Left renal pelvis (tissue), 4 donors: Measurements from ENCODE around the gene LIPG. TPM values are rescaled to one million over a fixed set of nuclear protein-coding genes. Genes with fewer than 3 reads are reported as not detected.
A peak's percentile ranks its signal among the peaks of the same experiment; 100 is the strongest.
"Not testable (repeated sequence)": the region's sequence is repeated elsewhere in the genome, so short reads cannot be mapped to it uniquely, and the experiment has no call there.

ENCODE experiments used
- DNase-seq, 4 donors: peaks; one replicate each; pipeline ENCODE4 v3.0.0-alpha.2; 2013; ENCODE audit warnings: low read depth in 4 of 4, low spot score in 3 of 4
- polyA plus RNA-seq, 4 donors: library from polyadenylated mRNA; unstranded; fragments of 120-200 nt; gene quantifications; one replicate each; pipeline ENCODE4 v1.2.1, GENCODE V29; 2013; ENCODE audit not compliant: insufficient read length in 4 of 4

Gene LIPG
- polyA plus RNA-seq, 4 donors = 4.9 to 58.8 (median 58.5) TPM

DNA sequence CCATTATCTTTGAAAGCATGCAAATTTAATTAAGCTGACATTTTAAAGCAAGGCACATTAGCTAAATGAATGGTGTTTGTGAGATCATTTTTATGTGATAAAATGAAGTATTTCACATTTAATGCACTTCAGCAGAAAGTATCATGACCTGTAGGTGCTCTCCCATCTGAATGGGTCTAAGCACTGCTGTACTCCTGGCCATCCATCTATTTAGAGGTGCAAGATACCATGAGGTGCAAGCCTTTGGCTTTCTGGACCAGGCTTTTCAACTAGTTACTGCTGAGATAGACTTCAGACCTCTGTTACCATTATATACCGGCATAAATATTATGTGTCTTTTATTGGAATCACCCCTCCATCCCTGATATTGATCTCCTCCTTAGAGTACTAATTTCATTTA is 15.6 kb upstream of the LIPG start:
- no peak for DNase-seq

DNA sequence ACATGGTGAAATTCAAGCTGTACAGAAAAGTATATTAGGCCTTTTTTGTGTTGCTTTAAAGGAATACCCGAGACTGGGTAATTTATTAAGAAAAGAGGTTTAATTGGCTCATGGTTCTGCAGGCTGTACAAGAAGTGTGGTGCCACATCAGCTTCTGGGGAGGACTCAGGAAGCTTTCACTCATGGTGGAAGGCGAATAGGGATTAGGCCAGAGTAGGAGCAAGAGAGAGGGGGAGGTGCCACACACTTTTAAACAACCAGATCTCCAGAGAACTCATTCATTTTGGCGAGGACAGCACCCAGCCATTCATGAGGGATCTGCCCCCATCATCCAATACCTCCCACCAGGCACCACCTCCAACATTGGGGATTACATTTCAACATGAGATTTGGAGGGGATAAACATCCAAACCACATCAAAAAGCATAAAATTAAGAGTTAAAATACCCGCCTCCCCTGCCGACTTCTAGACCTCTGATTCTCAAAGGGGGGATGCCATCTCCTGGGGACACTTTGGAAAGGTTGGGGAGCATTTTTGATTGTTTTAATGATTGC is 15.1 kb upstream of the LIPG start:
- DNase-seq = no peak

DNA sequence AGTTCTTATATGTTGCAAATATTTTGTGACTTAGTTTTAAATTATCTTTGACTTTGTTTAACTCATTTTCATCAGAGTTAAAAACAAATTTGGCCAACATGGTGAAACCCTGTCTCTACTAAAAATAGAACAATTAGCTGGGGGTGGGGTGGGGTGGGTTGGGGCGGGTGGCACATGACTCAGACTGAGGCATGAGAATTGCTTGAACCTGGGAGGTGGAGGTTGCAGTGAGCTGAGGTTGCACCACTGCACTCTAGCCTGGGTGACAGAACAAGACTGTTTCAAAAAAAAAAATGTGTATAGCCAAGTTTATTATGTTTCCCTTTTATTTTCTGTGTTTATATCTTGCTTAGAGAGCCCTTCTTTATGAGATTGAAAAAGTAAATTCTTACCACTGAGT is 14.2 kb upstream of the LIPG start:
- no peak for DNase-seq

DNA sequence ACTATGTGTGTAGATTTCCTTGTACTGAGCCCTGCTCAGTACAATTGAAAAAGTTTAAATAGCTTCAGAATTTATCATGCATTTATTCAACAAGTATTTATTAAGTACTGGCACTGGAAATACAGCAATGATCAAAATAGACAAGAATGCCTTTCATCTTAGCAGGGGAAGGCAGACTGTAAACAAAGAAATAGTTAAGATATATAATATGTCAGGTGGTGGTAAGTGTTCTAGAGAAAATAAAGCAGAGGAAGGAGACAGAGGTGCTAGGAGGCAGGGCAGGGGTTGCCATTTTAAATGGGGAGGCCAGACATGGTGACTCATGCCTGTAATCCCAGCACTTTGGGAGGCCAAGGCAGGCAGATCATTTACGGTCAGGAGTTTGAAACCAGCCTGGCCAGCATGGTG is 13.6 kb upstream of the LIPG start:
- DNase-seq = no peak

DNA sequence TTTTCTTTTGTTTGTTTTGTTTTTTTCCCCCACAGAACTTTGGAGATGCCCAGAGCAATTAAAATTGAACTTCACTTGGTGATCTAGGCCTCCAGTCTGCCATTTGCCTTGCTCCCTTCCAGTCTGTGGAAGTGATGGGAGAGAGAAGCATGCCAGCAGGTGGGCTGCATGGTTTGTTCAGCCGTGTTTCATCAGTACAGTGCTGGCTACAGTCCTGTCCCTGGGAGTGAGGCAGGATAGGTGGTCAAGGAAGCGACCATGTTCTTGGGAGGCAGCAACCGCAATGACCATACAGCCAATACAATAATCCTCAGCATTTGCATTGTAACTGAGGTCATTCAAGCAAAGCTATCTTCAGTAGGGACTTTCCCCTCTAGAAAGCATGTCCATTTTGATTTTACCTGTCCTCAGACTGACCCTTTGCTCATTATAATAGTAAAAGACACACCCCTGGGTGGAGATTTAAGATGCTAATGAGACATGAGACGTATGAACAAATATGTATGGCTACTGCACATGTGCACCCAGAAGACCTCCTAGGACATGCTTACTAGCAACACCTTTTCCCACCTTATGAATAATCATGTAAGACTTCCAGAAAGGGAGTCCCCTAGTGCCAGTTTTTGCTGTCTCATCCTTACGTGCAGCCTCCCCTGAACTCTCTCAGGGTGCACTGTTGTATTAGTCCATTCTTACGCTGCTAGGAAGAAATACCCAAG is 11.1 kb upstream of the LIPG start:
- no peak for DNase-seq

DNA sequence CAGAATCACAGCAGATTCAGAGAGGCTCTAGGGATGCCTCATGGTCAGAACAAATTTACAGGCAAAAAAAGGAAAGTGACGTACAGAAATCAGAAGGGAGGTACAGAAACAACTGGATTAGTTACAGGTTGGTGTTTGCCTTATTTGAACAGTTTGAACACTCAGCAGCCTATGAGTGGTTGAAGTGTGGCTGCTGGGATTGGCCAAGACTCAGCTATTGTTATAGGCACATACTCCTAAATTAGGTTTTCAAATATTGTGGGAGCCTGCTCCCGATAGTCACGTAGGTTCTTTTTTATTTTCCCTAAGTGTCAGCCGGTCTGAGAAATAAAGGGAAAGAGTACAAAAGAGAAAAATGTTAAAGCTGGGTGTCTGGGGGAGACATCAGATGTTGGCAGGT is 8.9 kb upstream of the LIPG start:
- DNase-seq = no peak

DNA sequence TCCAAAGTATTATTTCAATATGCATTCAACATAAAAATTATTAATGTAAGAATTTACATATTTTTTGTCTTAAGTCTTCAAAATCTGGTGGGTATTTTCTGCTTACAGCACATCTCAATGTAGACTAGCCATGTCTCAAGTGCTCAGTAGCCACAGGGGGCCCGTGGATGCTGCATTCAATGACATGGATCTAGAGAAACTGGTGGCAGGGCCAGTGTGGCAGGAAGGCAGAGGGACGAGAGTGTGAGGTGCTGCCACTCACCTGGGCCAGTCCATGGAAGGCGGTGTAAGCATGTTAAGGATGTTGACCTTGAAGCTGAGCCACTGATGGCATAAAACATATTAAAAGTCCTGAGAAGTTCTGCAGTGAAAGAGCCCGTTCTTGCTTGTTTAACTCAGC is 6.2 kb upstream of the LIPG start:
- no peak for DNase-seq

DNA sequence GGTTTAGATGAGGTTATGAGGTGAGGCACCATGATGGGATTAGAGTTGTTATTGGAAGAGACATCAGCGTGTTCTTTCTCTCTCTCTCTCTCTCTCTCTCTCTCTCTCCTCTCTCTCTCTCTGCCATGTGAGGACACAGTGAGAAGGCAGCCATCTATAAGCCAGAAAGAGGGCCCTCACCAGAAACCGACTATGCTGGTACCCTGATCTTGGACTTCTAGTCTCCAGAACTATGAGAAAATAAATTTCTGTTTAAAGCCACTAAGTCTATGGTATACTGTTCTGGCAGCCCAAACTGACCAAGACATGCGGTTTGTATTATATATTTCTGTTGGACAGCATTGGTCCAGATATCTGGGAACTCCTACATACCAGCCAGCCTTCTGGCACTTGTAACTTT is 3.5 kb upstream of the LIPG start:
- DNase-seq = no peak

DNA sequence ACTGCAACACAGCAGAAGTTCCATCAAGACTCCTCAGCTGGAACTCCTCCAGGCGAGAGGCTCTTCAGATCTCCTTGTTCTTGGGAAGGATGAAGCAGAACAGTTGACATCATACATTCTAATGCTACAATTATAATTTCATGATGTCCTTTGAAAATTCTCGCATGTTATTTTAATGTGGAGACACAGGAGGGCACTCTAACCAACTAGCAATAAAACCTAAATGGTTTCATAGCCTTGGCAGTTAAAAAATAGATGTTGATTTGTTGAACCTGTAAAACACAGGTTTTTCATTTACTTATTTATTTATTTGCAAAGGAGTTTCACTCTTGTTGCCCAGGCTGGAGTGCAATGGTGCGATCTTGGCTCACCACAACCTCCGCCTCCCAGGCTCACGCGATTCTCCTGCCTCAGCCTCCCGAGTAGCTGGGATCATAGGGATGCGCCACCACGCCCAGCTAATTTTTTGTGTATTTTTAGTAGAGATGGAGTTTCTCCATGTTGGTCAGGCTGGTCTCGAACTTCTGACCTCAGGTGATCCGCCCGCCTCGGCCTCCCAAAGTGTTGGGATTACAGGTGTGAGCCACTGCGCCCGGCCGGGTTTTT is 2.4 kb upstream of the LIPG start:
- not testable (repeated sequence) for DNase-seq

DNA sequence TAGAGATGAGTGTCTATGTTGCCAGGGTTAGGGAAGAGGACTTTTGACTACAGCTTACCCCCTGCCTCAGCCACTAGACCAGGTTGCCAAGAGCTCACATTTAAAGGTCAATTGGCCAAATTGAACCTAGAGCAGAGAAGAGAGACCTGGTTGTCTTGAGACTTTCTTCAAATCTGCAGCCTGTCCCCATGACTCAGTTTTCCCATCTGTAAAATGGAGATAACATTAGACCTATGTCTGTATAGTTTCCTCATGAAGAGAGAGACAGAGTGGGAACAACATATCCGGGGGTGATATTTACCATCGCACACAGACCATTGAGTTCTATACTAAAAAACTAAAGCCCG is 1.6 kb upstream of the LIPG start:
- no peak for DNase-seq

DNA sequence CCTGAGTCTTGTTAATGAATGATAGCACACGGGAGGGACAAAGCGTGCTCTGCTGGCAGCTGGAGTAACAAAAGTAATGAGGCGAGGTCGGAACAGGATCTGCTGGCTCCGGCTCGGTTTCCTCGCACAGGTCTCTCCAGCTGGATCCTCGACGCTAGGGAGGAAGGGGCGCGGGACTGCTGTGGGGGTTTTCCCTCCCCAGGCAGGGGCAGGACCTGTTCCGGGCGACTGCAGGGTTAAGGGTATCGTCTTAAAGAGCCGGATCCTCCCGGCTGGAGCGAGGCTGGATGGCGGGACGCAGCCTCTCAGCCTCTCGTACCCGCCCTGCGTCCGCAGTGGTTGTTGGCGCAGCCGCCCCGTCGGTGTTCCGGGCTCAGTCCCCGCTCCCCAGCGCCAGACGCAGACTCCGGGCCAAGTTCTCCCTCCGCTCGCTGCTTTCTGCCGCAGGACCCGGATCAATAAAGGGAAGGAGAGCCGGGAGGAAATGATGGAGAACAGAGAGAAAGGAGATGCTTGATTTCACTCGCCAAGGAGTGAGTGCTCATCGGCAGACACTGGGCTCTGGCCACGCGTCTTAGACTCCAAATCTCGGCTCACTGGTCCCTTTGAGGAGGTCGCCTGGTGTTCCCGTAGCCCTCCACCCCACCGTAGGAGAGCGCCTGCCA is 1.1 kb upstream of the LIPG start:
- peak; percentile 52 to 69 (median 65) for DNase-seq

DNA sequence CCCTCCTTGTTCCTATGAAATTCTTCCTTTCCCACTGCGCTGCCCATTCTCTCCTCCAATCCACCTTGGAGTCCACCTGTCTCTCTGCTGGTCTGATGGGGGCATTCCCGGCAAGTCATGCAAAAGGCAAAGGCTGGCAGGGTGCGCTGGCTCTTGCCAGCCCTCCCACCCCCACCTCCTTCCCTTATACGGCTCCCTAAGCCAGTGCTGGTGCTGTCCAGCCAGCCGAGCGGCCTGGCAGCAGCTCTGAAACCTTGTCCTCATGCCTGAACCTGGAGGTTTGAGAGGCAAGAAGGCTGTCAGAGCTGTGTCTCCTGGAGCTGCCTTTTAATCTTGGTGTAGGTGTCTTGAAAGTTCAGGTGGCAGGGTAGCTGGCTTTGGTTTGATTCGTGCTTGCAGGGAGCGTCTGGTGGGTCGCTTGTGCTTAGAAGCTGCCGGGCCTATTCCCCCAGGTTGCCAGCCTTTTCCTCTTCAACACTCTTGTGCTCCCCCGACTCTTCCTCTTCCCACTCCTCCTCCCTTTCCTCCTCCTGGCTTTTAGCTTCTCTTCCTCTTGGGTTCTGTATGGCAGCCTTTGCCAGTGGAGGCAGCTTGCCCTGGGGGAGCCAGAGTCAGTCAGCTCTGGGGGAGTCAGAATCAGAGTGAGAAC is 748 bp downstream of the LIPG start:
- no peak for DNase-seq

DNA sequence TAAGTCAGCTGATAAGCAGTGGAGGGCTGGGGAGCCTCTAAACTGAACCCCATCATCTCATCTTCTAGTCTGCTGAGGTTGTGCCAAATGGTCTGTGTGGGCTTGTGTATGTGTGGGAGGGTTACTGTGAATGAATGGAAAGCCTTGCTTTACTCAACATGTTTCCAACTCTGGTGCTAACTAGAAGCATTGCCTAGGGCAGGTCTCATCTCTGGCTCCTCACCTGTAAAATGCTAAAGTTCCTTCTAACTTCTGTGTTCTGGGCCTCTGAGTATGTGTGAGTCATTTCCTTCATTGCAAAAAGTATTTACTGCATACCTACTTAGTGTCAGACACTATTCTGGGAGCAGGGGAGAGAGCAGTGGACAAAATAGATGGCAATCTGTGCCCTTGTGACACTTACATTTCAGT is 1.3 kb downstream of the LIPG start:
- DNase-seq = no peak

DNA sequence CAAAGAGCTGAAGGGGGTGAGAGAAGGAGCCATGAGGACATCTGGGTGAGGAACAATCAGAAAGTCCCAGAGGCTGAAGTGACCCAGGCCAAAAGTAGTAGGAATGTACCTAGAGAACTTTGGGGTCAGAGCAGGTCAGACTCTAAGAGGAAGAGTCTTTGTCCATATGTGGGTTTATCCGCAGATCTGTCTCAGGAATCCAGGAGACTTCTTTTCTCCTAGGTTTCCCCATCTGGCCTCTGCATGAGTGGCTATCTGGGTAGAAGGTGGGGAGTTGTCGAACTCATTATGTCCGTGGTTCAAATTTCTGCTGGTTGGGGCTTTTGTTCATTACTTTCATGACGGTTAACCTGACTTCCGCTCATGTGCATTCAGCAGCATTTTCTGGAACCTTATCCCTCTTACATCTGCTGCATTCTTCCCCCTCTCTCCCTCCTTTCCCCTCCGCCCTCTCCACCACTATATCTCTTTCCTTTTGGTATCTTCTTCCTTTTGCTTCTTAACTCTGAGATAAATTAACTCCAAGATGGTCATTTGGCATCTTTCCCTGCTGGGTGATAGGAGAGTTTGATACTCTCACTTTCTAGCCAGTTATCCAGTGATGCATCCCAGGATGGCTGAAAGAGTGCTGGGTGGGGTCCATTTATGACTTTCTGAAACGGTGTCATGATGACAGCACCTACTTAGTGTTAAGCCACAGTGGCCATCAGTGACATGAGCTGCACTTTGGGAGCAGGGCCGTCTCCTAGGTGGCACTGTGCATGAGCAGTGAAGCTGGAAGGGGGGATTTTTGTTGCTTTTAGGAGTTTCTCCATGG is 2.1 kb downstream of the LIPG start:
- DNase-seq = no peak

DNA sequence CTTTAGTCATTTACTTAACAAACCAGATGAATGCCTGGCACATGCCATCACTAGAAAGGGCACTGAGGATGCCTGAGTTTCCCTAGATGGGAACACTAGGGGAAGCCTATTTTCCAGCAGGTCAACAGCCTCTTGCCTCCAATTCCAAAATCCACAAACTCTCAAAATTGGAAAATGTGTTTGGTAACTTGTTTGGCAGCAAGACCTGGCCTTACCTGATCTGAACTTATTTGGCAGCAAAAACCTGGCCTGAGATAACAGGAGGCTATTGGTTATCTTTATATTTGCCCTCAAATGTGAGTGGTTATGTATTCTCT is 2.6 kb downstream of the LIPG start:
- DNase-seq = no peak

DNA sequence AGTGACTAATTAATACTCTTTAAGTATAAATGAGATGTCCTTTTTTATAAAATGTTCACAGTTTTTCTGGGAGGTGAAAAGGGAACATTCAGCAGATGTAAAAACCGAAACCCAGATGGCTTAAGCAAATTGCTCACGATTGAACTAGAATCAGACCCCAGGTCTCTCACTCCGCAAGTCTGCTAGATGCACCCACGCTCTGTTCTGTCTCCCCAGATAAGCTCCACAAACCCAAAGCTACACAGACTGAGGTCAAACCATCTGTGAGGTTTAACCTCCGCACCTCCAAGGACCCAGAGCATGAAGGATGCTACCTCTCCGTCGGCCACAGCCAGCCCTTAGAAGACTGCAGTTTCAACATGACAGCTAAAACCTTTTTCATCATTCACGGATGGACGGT is 3.2 kb downstream of the LIPG start:
- DNase-seq = no peak

DNA sequence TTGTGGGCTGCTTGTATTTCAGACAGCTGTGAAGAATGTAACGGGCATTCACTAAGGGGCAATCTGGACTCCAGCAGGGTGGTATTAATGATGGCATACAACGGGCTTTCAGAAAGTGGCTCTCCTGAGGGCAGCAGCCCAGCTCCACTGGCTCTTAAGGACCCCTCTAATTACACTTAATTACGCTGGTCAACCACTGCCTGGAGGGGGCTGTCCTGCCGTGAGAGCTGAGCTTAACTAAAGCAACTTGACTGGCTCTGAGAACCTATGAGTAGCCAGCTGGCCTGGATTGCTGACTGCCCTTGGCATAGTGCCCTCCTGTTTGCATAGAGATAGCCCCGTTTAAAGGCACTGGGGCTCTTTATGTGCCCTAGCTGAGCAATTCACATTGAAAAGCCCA is 3.8 kb downstream of the LIPG start:
- DNase-seq = no peak

DNA sequence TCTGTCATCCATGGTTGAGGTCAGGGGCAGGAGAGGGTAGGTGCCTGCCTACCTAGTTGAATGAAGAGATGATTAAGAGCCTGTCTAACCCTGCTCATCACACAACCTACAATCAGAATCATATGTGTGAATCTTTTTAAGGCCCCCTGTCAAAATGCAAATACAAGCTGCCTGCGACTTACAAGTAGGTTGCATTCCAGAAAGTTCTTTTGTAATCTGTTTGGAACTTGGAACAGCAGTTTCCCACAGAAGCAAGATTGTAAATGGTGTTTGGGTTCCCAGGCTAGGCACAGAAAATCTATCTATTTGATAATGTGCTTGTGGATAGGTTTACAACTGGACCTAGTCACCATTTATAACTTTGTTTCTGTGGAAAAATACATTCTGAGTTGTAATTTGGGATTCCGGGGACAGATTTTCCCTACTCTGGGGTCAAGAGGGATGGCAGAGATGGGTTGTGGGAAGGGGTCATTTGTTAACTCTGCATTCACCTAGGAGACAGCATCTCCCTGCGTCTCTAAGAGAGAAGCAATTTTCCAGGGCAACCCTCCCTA is 4.4 kb downstream of the LIPG start:
- DNase-seq = no peak

DNA sequence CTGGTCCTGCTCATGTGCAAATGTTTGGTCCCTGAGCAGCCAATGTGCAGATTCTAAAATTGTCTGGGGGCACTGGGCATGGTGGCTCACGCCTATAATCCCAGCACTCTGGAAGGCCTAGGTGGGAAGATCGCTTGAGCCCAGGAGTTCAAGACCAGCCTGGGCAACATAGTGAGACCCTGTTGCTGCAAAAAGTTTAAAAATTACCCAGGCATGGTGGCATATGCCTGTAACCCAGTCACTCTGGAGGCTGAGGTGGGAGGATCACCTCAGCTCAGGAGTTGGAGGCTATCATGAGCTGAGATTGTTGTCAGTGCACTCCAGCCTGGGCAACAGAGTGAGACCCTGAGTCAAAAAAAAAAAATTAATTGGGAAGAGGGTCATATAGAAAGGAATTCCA is 5.1 kb downstream of the LIPG start:
- no peak for DNase-seq

DNA sequence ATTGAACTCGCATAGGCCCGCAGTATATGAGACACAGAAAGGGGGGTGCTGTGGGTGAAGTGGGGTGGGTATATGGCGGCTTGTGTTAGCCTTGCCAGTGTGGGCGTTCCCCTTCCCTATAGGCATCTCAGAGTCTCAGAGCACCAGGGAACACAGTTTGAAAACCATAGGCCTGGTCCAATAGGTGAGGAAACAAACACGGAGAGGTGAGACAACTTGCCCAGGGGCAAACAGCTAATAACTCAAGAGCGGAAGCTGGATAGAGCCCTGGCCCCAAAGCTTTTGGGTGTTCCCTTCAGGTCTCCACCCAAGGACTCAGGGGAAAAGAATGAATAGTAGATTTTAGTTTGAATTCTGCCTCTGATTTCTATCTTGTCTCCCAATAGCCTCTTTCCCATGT is 7.9 kb downstream of the LIPG start:
- no peak for DNase-seq

DNA sequence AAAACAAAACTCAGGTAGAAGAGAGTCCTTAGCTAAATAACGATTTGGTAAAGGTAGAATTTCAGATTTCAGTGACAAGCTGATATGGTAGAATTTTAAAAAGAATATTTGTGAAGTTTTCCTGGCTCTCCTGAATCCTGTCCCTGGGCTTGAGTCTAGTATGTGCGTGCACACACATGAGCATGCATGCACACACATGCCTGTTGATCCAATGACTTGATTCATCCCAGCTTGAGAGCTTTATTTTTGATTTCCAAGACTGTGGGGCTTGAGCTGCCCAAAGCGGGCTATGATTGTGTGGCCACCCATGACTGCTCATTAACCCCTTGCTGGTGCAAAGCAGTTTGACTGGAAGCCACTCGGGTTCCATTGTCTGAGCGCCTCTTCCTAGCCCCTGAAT is 9.0 kb downstream of the LIPG start:
- DNase-seq = no peak
